ENCODE results near the gene MTX3. TPM values are rescaled to one million over a fixed set of nuclear protein-coding genes. Genes with fewer than 3 reads are reported as not detected.
A peak's percentile ranks its signal among the peaks of the same experiment; 100 is the strongest.

MTX3 gene
- polyA plus RNA-seq, 3 donors: 22.5 to 33.6 (median 24.0) TPM

DNA sequence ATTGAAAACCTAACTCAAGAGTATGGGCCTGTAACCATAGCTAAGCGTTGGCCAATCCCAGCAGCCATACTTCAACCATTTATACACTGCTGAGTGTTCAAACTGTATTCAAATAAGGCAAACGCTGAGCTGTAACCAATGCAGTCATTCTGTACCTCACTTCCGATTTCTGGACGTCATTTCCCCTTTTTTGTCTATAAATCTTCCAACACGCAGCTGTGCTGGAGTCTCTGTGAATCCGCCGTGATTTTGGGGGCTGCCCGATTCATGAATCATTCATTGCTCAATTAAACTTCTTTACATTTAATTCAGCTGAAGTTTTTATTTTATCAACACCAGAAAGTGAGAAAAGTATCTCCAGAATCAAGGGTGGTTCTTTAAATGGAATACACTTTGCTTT lies 31.7 kb downstream of the MTX3 start:
- no peak for DNase-seq (ENCODE audit: extremely low read depth in 1 of 11, low read depth in 9 of 11, low spot score in 4 of 11)

DNA sequence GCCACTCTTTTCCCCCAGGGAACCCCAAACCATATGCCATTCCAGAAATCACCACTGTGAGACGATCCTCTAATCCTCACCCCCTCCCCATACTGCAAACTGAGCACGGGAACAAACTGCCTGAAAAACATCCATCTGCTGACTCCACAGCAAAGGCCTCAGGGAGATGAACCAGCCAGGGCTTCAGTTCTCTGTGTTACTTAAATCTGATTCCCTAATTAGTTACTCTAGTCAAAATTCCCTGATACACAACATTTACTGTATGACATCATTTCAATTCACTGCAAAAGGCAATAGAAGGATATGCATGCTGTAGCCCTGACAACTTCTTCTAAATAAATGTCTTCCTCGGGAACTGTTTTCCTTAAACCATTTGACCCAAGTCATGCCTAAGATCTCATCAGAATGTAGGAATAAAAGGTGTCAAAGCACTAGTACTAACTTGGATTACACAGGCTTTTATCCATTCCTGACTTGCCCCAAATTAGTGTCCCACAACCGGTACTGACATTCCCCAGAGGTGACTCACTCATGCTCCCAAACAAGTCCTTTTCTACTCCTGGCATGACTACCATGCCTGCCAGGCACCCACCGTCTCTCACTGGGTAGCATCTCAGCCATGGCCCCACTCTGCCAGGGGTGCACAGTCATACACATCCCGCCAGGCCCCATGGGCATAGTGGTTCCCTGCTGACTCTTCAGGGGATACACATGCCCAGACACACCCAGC lies 35.0 kb downstream of the MTX3 start:
- DNase-seq (ENCODE audit: extremely low read depth in 1 of 11, low read depth in 9 of 11, low spot score in 4 of 11): no peak

DNA sequence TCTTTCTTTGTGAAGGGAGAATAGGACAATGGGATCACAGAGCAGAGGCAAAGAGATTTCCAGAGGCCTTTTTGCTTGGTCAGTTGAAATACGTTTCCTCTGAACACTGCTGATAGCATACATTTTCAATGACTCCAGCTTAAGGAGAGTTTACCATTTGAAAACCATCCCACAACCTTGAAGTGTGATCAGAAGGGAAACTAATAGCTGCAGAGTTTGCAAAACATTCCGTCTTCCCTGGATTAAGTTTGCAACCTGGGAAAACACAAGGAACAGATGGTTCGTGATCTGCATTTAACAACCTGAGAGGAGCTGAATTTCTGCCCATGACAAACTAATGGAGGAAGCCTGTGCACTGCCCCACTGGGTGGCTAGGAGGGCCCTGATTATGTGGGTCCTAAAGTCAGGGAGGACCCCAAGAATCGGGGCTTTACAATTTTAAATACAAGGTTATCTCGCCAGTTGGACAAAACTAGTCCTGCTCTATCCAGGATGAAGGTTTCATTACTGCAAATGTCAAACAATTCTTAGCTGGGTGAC lies 35.6 kb downstream of the MTX3 start:
- no peak for DNase-seq (ENCODE audit: extremely low read depth in 1 of 11, low read depth in 9 of 11, low spot score in 4 of 11)

DNA sequence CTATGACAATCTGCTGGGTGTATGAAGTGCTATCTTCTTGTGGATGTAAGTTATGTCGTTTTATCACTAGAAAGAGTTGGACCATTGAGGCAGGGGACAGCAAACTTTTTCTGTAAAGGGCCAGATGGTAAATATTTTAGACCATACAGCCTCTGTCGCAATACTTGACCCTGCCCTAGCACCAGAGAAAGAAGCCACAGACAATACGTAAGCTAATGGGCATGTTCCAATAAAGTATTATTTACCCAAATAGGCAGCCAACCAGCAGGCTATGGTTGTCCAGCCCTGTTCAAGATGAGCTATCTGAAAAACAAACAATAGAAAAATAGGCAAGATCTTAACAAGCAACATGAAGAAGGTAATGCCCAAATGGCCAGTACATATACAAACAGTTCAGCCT lies 36.4 kb downstream of the MTX3 start:
- no peak for DNase-seq (ENCODE audit: extremely low read depth in 1 of 11, low read depth in 9 of 11, low spot score in 4 of 11)

DNA sequence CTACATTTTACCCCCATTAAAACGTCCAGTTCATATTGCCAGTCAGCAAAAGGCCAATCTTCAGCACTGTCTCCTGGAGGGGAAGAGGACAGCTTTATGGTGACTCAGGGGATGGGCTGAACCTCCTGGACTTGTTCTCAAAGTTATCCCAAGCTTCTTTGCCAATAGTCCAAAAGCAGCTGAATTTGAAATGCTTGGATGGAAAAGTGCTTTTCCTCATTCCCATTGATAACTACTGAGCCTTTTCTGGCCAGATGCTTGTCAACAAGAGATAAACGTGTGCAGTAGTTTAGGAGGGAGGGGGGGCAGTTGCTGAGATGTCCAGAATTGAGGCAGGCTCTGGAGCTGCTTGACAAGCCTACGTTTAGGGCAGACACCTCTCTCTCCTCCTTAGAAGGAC lies 43.5 kb downstream of the MTX3 start:
- DNase-seq (ENCODE audit: extremely low read depth in 1 of 11, low read depth in 9 of 11, low spot score in 4 of 11): no peak

DNA sequence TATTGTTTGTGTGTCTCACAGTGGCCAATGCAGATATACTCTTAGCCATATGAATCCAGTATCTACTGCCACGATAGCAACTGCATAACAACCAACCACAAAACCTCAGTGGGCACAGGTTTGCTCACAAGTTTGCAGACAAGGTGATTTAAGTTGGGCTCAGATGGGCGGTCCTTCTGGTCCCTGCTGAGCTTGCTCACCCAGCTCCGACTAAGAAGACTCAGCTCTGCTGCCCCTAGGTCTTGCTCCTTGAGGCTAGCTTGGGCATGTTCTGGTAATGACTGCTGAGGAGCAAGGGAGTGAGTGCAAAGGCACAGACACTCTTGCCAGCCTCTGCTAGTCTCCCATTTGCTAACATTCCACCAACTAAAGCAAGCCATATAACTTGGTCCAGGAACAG lies 52.6 kb downstream of the MTX3 start:
- DNase-seq (ENCODE audit: extremely low read depth in 1 of 11, low read depth in 9 of 11, low spot score in 4 of 11): no peak

DNA sequence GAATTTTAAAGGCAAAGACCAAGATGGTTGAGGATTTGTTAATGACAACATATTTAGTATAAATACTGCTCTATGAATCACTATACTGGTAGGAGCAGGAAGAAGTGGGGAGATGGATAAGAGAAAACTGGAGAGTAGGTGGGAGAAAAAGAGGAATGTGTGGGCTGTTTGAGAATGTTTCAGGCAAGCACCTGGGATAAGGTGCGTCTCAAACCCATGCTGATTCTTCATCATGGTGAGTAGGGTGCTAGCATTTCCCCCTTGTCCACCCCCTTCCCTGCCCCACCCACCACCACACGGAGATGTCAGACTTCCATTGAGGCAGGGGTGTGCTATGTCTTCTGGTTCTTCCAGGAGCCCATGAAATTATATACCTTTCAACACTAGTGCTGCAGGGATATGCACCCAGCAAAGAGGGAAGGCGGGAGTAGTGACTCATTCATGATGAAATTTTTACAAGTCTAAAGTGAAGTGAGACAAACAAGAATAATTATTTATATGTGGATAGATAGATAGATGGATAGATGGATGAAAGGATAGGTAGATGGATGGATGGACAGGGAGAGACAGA lies 54.3 kb downstream of the MTX3 start:
- DNase-seq (ENCODE audit: extremely low read depth in 1 of 11, low read depth in 9 of 11, low spot score in 4 of 11): no peak

DNA sequence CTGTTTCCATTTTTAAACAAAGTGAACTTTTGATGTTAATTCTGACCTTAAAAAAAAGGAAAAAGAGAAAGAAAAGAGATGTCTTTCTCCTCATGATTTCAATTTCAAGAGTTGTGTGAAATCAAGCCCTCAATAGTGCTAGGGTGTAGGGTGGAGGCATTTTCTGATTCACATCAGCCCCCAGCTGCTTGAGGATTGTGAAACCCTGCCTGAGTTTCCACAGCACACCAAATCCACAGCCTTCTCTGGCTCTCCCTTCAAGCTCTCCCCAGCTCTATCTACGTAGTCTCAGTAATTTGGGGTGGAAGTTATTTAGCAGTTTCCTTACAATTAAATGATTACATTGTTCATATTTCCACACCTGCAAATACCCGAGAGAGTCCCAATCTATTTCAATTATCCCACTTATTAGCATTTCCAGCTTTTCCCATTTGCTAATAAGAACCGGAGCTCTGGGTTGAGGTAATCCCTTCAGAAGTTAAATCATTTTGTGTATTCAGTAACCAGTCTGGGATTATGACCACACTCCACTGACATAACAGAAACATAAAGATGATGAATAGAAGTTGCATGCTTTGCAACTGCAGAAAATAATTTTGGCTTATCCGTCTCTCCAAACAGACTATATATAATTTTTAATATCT lies 54.9 kb downstream of the MTX3 start:
- DNase-seq (ENCODE audit: extremely low read depth in 1 of 11, low read depth in 9 of 11, low spot score in 4 of 11): peak in 1 of 11 donors; percentile 2

DNA sequence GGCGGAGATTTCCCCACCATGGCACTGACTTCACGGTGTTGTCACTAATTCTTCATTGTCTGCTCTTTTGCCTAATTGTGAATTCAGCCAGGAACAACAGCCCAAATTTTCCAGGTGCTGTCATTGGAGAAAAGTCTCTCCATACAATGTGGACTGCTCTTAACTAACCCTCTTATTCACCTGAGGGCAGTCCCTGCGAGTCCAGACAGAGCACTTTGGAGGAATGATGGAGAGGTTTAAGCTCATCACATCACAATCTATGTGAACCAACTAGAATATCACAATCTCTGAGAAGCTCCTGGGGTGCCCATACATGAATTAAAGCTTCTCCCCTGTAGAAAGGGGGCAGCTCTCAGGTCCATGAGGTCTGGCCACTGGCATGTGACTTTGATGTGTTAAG lies 56.4 kb downstream of the MTX3 start:
- DNase-seq (ENCODE audit: extremely low read depth in 1 of 11, low read depth in 9 of 11, low spot score in 4 of 11): no peak

DNA sequence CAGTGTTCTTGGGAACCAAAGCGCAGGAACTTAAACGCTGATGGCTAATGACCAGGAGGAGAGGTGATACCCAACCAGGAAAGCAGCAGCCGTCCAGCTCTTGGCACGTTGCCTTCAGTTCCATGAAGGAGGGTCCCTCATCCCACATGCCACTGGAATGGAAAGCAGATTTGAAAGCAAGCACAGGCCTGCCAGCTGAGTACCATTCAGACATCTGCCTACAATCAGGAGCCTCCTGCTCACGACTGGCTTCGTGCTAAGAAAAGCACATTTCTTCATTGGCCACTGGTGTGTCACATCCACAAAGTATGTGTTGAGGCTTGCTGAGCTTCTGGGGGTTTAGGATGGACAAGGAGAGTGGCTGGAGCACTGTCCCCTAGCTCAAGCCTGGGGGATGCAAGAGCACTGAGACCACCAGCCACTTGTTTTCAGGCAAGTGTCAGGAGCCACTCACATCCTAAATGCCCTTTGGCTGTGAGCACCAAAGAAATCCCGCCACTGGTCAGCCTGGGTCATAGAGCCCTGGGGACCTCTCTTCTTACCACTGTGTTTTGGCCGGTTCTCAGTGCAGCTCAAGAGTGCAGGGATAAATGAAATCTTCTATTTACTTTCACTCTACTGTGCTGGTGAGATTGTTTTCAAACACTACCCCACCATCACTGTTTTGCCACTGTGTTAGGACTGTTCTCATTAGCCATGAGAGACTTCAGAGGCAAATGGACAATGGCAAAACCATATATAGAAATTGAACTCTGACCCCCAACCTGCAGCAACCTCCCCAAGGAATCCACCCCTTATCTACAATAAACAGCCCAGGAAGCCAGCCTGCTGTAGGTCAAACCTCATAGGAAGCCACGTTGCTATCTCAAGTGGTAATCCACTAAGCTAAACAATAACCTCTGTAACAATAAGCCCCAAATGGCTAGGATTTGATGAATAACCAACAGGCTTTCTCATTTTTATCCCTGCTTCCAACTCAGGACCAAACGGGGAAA lies 58.3 kb downstream of the MTX3 start:
- DNase-seq (ENCODE audit: extremely low read depth in 1 of 11, low read depth in 9 of 11, low spot score in 4 of 11): no peak

DNA sequence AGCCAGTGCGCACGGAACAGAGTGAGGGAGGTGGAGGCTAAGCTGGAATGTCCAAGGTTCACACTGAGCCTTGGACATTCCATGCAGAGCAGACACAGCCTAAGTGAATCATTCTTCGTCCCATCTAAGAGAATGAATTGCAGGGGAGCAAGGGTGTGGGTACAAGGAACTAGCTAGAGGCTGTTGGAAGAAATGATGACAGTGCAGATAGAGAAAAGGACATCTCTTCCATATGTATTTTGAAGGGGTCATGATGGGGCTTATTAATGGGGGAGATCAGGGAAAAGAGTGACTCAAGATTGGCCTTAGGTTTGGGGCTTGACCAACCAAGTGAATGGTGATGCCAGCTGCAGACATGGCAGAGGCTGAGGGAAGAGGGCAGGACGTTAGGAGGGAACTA lies 59.2 kb downstream of the MTX3 start:
- no peak for DNase-seq (ENCODE audit: extremely low read depth in 1 of 11, low read depth in 9 of 11, low spot score in 4 of 11)

DNA sequence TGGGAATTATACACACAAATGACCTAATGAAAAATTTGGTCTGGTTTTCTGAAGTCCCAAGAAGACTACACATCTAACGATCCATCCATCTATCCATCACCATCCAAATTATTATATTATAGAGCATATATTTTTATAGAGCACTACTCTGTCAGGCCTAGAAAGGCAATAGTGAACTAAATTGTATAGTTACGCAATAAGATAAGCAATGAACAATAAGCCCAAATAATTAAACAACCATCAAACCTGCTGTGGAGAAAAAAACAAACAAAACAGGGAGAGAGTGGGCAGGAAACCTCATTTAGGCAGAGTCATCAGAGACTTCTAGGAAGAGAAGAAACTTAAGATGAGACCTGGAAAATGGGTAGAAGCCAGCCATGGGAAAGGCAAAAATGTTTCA lies 59.7 kb downstream of the MTX3 start:
- no peak for DNase-seq (ENCODE audit: extremely low read depth in 1 of 11, low read depth in 9 of 11, low spot score in 4 of 11)

DNA sequence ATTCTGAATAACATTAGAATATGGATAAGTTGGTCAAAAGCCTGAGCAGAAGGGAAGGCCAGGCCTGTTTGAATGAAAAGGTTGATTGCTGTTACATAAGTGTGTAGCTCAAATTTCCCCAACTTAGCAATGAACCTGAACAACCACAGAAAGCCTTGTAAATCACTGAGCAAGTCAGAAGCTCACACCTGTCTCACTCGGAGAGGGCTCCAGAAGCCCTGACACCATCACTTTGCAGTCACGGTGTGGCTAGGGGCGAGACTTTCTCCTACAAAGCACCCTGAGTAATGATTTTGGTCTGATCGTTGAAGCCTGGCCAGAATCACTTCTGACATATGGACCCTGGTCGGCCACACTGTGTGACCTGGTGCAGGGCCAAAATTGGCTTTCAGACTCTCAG lies 62.0 kb downstream of the MTX3 start:
- DNase-seq (ENCODE audit: extremely low read depth in 1 of 11, low read depth in 9 of 11, low spot score in 4 of 11): peak in 7 of 11 donors; percentile 1 to 31 (median 7)

Other genes starting within 250 kb of the MTX3 start
- 10 to 100 TPM; 14.2 to 18.8 (median 18.6) TPM for gene THBS4, start 44.1 kb upstream of the MTX3 start, polyA plus RNA-seq (ENCODE audit: insufficient read length in 3 of 3)

Measured in renal cortex interstitium (tissue), 11 donors.